ENCODE data around the gene VSTM2L. TPM values are rescaled to one million over a fixed set of nuclear protein-coding genes. Genes with fewer than 3 reads are reported as not detected.

VSTM2L gene
- total and polyA plus RNA-seq, 2 of the 13 experiments (the other 11 are each of a cell fraction or from before 2014, with no cell fraction given), result not detected

GRCh38 chr20:37946946-37947345 lies 44.0 kb downstream of the VSTM2L start:
- Histone ChIP-seq H4K20me1 (ENCODE audit: insufficient read depth, low read length) (no peaks in the 10 kb centered on the region), H3K4me3 (replicated peaks in 1 of 3; ENCODE audit: insufficient read depth in 1 of 3, low read depth in 2 of 3, low read length in 3 of 3) (no peak overlapping the region), H3K36me3 (replicated peaks in 1 of 2; ENCODE audit: control insufficient read depth in 1 of 2, insufficient read depth in 2 of 2, low read length in 2 of 2) (no peaks in the 10 kb centered on the region), H3K27ac (ENCODE audit: extremely low read length, insufficient read depth, low read length) (no peak overlapping the region), H3K79me2 (ENCODE audit: insufficient read depth, low read length) (no peaks in the 10 kb centered on the region), H3K9me3 (ENCODE audit: low read length) (no peaks in the 10 kb centered on the region), H2AFZ (ENCODE audit: low read length) (no peak overlapping the region), H3K9ac (ENCODE audit: insufficient read depth, low read depth, low read length) (no peak overlapping the region), H3K27me3 (ENCODE audit: control insufficient read depth in 1 of 2, insufficient read depth in 2 of 2, low read length in 2 of 2) (peaks cover 1 to 8% of the 10 kb centered on the region in 2 experiments; a peak in 1 of 5 replicates), H3K4me1 (ENCODE audit: insufficient read depth, low read length) (peaks cover 16% of the 10 kb centered on the region), H3K4me2 (ENCODE audit: low read depth, low read length) (no peak overlapping the region)
- ChIA-PET POLR2A (no interaction called here), CTCF (ENCODE audit: low intra/inter-chr PET ratio, low total read pairs) (no interaction called here)
- 18% methylated on average over 5 of the region's 5 CpGs for WGBS (ENCODE audit: low lambda C conversion rate)
- in situ Hi-C loops (cut with HindIII; ENCODE audit: extremely low pct_ligation_motif_present, low pct_unique_long_range_greater_than_20kb) (no loop called here), intact Hi-C loops (cut with micrococcal nuclease; ENCODE audit: unreplicated experiment) (no loop called here)
- BruUV-seq (replicated peaks), result no TSS peak
- TF ChIP-seq KLF12 (CRISPR knock-in tag; IDR thresholded peaks at IDR 0.05; ENCODE audit: borderline replicate concordance) (no peak), ZKSCAN5 (CRISPR knock-in tag; IDR thresholded peaks at IDR 0.05) (no peak), ZNF513 (CRISPR knock-in tag; conservative IDR thresholded peaks at IDR 0.05) (no peak), FOXK2 (IDR thresholded peaks at IDR 0.05) (no peak), GTF3A (CRISPR knock-in tag; conservative IDR thresholded peaks at IDR 0.05) (no peak), ZSCAN29 (CRISPR knock-in tag; conservative IDR thresholded peaks at IDR 0.05) (no peak), ZNF780A (CRISPR knock-in tag; IDR thresholded peaks at IDR 0.05) (no peak), ZNF451 (CRISPR knock-in tag; IDR thresholded peaks at IDR 0.05) (no peak)
- ATAC-seq (no peak), DNase-seq (ENCODE audit: low spot score) (no peak), FAIRE-seq (no peak)

- ChIA-PET CTCF (ENCODE audit: low intra/inter-chr PET ratio, low total read pairs) (no interaction called here), POLR2A (no interaction called here)
- Histone ChIP-seq H3K79me2 (ENCODE audit: insufficient read depth, low read length) (no peaks in the 10 kb centered on the region), H3K4me1 (ENCODE audit: insufficient read depth, low read length) (peaks cover 16% of the 10 kb centered on the region), H3K4me3 (replicated peaks in 1 of 3; ENCODE audit: insufficient read depth in 1 of 3, low read depth in 2 of 3, low read length in 3 of 3) (no peak overlapping the region), H3K4me2 (ENCODE audit: low read depth, low read length) (no peak overlapping the region), H3K36me3 (replicated peaks in 1 of 2; ENCODE audit: control insufficient read depth in 1 of 2, insufficient read depth in 2 of 2, low read length in 2 of 2) (no peaks in the 10 kb centered on the region), H3K9ac (ENCODE audit: insufficient read depth, low read depth, low read length) (no peak overlapping the region), H3K27me3 (ENCODE audit: control insufficient read depth in 1 of 2, insufficient read depth in 2 of 2, low read length in 2 of 2) (peaks cover 1 to 8% of the 10 kb centered on the region in 2 experiments; a peak in 1 of 5 replicates), H3K27ac (ENCODE audit: extremely low read length, insufficient read depth, low read length) (no peak overlapping the region), H2AFZ (ENCODE audit: low read length) (no peak overlapping the region), H3K9me3 (ENCODE audit: low read length) (no peaks in the 10 kb centered on the region), H4K20me1 (ENCODE audit: insufficient read depth, low read length) (no peaks in the 10 kb centered on the region)
- ATAC-seq (no peak), DNase-seq (ENCODE audit: low spot score) (no peak), FAIRE-seq (no peak)
- 40% methylated on average over 6 of the region's 6 CpGs for WGBS (ENCODE audit: low lambda C conversion rate)
- intact Hi-C loops (cut with micrococcal nuclease; ENCODE audit: unreplicated experiment), result no loop called here
- in situ Hi-C loops (cut with HindIII; ENCODE audit: extremely low pct_ligation_motif_present, low pct_unique_long_range_greater_than_20kb), result no loop called here
- BruUV-seq (replicated peaks), result no TSS peak
- TF ChIP-seq ZNF512 (CRISPR knock-in tag; IDR thresholded peaks at IDR 0.05), result no peak
- TF ChIP-seq ZNF205 (CRISPR knock-in tag; IDR thresholded peaks at IDR 0.05), result no peak
- TF ChIP-seq ARHGAP35 (CRISPR knock-in tag; IDR thresholded peaks at IDR 0.05; ENCODE audit: borderline replicate concordance), result no peak
- TF ChIP-seq ZNF296 (CRISPR knock-in tag; conservative IDR thresholded peaks at IDR 0.05), result no peak
- TF ChIP-seq ZNF382 (CRISPR knock-in tag; IDR thresholded peaks at IDR 0.05; ENCODE audit: borderline replicate concordance), result no peak
- TF ChIP-seq CREB1 (IDR thresholded peaks at IDR 0.05), result no peak
- no peak for TF ChIP-seq CREB1 (CRISPR knock-in tag; IDR thresholded peaks at IDR 0.05)
- TF ChIP-seq MTF1 (CRISPR knock-in tag; IDR thresholded peaks at IDR 0.05), result no peak
- TF ChIP-seq TFDP2 (CRISPR knock-in tag; IDR thresholded peaks at IDR 0.05), result no peak
- TF ChIP-seq ZNF317 (CRISPR knock-in tag; IDR thresholded peaks at IDR 0.05), result no peak
These were observed 45.0 kb downstream of the VSTM2L start for GRCh38 chr20:37947943-37948342.

Data from HepG2 (cell line).